Mucosa of gallbladder (tissue), 1 donor: Measurements from ENCODE around the gene ST3GAL4. TPM values are rescaled to one million over a fixed set of nuclear protein-coding genes. Genes with fewer than 3 reads are reported as not detected.

Experiments
- DNase-seq: peaks from one replicate; pipeline ENCODE4 v3.0.0-alpha.2; 2020; ENCODE audit warnings: low spot score
- total RNA-seq: library from RNA; stranded (reverse); gene quantifications from one replicate; pipeline ENCODE4 v1.2.1, GENCODE V29; 2021
- donor health status: DM: no; HTN: no; CAD: no.

Gene ST3GAL4
- total RNA-seq, 1 donor from 2014 or later = 19.4 TPM

DNA sequence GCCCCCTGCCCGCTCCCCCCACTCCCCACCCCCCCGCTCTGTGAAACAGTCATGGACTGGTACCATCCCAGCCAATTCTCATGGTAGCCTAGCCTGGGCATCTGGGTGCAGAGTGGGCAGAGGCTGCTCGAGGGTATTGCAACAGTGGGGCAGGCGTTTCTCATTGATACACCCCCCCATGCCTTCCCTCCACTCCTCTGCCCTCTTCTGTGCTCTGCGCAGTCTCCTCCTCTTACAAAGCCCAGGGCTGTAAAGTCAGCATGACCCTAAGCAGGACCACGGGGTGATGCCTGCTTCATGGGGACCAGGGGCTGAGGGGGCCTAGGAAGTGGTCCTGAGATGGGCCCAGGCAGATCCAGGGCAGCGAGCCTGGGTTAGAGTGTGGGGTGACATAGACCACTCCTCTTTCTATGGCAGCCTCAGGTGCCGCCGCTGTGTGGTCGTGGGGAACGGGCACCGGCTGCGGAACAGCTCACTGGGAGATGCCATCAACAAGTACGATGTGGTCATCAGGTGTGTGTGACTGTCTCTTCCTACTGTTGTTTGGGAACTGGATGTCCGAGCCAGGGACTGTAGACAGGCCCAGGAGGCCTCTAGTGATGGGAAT lies 52.3 kb downstream of the ST3GAL4 start:
- DNase-seq = no peak

DNA sequence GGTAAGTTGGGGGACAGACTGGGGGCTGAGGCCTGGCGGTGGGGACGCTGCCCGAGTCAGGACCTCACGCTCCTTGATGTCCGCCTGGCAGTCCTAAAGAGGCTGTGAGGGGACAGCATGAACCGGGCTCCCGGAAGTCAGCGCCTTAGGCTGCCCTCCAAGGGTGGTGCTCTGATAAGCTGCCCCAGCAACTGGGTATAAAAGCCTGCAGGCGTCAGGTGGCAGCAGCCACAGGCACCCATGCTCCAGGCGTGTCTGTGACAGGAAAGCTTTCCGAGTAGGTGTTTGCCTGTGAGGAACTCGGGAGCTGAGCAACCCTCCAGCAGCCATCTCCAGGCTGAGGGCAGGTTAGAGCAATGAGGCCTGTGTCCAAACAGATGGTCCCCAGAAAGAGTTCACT lies 53.0 kb downstream of the ST3GAL4 start:
- no peak for DNase-seq

DNA sequence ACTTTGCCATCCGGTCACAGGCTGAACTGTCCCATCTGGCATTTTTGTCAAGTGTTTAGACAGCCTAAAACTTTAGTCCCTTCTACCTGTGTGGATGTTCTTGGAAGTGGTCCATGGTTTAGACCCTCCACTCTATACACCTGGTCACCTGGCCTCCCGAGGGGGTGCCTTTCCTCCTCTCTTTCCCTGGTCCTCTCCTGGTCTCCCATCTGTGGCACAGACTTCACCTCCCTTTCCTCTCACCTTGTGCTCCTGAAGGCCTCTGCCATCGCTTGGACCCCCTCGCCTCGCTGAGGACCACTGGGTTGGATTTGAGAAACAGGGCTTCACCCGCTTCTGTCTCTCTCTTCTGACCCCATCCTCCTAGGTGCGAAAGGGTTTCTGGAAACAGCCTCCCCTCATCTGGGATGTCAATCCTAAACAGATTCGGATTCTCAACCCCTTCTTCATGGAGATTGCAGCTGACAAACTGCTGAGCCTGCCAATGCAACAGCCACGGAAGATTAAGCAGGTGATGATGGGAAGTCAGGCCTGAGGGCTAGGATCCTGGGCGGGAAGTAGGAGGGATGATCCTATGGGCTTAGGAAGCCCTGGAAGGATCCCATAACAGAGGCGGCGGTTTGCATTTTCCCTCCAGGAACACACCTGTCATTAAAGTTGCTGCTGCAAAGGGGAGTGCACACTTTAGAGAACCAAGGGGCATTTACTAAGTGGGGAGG lies 53.6 kb downstream of the ST3GAL4 start:
- DNase-seq = no peak

DNA sequence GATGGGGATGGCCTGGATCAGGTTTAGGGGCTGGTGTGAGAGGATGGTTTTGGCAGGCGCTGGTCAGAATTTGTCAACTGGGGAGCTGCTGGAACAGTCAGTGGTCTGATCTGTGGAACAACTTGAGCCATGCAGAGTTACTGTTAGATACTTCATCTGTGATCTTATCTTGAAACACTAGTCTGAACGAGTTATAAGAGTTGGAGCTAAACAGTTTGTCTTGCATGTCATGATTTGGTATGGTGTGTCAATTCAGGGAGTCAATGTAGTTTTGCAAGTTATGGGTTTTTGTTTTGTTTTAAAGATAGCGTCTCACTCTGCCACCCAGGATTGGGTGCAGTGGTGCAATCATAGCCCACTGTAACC lies 54.1 kb downstream of the ST3GAL4 start:
- DNase-seq = no peak

DNA sequence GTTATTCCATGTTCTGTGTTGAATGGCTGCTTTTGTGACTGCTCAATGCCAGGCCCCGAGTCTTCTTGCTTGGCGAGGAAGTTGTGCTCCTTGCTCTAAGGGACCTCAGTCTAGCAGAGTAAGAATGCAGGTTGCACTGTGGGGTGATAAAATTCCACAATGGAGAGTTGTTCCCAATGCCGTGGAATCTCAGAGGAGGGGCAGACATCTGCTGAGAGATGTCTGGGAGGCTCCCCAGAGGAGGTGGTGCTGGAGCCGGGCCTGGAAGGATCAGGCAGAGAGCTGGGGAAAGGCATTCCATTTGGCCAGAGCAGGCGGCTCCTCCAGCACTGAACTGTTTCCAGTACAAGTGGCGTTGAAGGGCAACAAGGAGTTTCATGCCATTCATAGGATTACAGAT lies 55.2 kb downstream of the ST3GAL4 start:
- DNase-seq = peak; percentile 37

DNA sequence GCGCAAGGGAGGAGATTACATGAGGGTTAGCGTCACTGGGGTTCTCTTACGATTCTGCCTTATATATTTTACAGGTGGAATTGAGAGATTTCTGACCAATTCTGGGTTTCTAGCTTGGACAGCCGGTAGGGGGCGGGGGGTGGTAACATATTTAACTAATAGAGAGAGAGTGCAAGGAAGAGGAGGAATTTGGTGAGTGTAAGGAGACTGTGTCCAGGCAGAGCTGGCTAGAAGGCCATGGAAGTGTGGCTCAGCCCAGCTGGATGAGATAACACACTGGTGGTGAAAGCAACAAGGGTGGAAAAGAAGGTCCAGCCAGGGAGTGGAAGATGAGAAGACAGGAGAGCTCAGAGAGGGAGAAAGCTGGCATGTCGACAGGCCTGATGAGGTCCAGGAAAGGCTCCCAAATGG lies 56.5 kb downstream of the ST3GAL4 start:
- DNase-seq = no peak

DNA sequence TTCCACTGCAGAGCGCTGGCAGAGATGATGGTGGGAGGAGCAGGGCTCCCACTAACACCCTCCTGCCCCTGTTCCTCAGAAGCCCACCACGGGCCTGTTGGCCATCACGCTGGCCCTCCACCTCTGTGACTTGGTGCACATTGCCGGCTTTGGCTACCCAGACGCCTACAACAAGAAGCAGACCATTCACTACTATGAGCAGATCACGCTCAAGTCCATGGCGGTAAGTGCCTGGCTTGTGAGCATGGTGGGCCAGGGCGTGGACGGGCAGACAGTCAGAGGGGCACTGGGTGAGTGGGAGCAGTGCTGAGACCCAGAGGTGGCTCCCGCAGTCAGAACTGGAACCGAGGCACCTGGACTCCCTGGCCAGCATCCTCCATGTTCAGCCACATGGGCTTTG lies 57.9 kb downstream of the ST3GAL4 start:
- DNase-seq = no peak

DNA sequence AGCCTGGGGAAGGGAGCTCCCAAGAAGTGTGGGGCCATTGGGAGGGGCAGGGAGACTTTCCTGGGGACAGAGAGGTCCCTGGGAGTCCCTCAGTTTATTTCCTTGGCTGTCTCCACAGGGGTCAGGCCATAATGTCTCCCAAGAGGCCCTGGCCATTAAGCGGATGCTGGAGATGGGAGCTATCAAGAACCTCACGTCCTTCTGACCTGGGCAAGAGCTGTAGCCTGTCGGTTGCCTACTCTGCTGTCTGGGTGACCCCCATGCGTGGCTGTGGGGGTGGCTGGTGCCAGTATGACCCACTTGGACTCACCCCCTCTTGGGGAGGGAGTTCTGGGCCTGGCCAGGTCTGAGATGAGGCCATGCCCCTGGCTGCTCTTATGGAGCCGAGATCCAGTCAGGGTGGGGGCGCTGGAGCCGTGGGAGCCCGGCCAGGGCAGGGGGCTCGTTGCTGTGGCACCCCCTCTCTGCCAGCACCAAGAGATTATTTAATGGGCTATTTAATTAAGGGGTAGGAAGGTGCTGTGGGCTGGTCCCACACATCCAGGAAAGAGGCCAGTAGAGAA lies 58.4 kb downstream of the ST3GAL4 start:
- no peak for DNase-seq

DNA sequence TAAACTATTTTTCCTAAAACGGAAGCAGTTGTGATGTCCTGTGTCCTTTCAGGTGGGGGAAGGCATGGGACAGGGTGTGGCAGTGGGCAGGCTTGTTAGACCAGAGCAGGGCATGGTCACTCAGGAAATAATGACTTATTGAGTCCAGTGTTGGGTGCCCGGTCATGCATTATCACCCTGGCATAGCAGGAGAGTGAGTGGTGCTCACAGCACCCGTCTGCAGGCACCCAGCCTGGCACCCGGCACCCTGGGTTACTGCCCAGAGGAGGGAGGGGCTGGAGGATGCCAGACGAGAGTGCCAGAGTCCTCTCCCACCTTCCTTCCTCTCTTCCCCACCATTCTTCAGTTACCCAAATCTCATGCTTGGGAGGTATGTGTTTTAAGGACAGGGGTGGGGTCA lies 59.1 kb downstream of the ST3GAL4 start:
- DNase-seq = no peak

DNA sequence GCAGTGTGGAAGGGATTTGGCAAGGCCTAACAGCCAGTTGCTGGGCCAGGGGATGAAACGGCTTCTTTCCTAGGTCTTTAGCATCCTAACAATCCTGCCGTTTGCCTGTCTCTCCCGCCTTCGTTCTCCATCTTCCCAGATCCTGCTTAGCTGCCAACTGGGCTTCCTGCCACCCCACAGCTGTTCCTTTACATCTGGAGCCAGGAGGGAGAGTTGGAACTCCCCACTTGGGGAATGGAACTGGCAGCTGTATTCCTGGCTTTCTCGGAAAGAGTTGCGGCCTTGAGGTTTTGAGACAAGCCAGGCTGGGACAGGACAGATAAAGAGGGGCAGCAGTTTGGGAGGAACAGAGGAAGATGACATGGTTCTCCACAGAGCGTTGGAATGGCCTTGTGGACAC lies 59.6 kb downstream of the ST3GAL4 start:
- DNase-seq = peak; percentile 78

DNA sequence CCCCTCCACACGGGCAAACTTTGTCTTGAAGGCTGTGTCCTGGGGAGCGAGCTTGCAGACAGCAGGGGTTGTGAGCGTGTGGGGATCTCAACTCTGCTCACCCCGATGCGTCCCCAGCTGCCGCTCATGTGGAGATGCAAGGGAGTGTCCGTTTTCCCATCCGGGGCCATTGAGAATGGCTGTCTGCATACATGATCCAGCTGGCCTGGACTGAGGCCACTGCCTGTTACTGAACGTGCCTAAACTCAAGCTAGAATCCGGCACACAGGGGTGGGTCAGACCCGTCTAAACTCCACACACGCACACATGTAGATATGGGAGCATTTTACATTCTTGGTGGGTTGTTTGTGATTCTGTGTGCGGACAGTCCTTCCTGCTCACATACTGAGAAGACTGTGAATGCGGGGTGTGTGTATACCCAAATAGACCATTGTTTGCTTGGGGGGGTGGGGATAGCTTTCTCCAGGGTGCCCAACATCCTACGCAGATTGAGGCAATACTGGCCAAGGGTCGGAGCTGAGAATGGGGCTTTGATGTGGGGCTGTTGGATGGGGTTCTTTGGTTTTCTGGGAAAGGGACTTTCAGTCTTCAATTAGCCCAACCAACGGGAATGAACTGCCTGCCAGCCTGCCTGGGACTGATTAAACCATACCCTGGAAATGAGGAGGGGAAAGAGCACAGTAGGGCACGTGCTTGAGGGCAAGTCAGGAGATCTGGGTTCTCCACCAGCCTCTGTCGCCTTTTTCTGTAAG lies 60.4 kb downstream of the ST3GAL4 start:
- peak; percentile 61 for DNase-seq

DNA sequence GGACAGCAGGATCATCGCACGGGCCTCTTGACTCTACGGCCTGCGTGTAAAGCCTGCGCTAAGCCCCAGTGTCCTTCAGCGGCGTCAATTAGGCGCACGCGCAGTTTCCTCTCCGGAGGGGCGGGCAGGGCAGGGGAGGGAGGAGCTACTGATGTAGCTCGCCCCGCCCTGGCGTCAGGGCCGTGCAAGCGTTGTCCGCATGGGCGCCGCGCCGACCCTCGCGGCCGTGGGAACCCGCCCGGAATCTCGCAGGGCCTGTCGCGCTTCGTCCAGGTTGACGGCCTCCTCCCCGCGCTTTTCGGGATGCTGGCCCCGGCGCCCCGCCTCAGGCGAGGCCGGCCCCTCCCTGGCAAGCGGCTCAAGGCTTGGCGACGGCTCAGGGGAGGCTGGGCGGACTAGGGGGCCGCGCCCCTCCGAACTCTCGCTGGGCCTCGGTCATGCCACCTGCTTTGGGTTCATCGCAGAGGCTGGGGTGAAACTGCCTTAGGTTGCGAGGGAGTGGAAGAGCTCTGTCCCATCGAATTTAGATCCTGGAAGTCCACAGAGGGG lies 61.1 kb downstream of the ST3GAL4 start:
- DNase-seq = peak; percentile 88

DNA sequence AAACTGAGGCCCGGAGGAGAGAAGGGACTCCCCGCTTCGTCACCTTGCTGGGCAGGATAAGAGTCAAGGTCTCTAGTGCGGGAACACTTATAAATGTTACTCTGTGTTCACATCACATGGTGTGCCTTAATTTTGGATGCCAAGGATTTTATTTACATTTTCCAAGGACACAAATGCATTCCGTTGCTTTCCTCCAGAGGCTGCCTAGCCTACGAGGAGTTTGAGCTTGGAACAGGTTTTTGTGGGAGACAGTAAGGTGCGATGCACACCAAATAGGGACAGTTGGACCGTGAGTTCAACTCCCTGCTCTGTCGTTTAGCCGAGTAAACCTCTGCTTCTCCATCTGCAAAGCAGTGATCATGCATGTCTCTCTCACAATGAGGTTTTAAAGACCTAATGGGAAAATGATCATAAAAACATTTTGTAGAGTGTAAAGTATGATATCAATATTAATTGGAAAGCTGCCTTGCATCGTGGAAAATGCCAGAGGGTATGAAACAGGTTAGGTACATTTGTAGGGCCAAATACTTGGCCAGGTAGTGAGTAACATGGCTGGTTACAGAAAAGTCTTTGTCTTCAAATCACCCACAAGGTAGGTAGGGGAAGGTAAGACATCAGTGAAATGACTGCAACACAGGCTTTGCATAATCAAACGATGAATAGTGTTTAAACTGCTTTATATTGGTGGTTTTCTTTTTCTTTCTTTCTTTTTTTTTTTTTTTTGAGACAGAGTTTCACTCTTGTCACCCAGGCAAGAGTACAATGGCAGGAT lies 61.8 kb downstream of the ST3GAL4 start:
- DNase-seq = no peak

DNA sequence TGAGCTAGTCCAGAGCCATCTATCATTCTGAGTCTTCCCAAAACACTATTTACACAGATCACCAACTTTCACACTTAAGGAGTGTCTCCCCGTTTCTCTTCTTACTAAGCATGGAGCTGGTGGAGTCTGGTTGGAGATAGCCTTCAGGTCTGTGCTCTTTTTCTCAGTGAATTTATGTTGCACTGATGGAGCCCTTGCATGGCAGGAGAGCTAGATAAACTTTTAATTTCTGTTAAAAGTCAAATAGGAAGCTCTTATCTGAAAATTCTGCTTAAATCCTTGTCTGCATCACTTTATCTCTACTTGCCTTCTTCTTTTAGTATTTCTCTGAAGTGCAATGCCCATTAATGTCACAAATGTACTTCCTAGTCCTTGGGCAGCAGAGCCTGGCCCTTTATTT lies 63.4 kb downstream of the ST3GAL4 start:
- DNase-seq = no peak

DNA sequence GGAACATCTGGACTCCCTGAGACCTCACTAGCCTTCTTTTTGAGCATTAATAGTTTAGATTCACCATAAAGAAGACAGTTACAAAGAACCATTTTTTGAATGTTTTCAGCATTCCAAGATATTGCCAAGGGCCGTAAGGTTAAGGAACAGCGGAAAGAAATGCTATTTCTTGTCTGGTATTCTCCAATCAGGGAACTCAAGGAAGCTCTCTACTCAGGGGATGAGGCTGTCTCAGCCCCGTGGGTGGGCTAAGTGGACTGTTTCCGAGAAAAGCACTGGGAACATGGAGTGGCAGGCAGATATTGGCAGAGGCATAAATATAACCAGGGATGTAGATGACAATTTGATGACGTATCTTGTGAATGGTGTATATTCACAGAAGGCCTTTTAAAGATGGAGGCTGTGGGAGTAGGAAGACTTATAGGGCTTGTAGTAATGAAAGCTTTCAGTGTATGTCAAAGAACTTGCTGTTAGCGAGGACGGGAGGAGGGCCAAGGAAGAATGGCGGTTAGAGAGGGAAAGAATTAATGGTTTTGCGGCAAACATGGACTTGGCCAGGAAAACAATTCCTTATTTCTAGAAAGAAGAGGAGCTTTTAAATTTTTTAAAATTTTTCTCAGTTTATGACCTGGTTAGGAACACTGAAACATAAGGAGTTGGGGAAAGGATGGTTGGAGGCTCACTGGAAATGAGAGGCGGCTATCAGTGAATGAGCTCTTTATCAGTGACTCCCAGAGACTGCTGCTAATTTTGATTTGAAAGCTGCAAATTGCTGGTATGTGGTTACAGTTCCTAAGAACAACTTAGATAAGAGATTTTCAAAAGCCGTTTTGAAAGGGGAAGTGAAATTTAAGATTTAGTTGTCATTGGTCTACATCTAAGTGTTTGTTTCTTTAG lies 64.6 kb downstream of the ST3GAL4 start:
- no peak for DNase-seq

DNA sequence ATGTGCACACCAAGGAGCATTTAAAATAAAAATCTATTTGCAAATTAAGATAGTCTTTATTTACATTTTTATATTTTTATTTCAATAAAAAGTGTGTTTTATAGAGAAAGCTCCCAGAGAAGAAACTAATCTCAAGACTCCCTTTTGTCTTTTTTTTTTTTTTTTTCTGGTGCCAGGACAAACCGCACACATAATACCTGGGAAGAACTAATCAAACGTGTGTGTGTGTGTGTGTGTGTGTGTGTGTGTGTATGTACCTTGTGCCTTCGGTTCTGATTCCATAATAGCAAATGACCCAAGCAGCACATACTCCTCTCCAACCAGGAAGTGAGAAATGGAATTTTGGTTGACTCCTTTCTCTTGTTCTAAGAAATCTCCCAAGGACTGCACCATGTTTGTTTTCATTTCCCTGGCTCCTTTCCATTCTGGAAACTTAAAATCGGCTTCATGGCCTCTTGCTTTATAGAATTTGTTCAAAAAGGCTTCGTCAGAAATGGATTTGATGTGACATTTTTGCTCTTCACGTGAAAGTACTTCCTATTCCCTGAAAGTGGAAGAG lies 65.3 kb downstream of the ST3GAL4 start:
- no peak for DNase-seq

DNA sequence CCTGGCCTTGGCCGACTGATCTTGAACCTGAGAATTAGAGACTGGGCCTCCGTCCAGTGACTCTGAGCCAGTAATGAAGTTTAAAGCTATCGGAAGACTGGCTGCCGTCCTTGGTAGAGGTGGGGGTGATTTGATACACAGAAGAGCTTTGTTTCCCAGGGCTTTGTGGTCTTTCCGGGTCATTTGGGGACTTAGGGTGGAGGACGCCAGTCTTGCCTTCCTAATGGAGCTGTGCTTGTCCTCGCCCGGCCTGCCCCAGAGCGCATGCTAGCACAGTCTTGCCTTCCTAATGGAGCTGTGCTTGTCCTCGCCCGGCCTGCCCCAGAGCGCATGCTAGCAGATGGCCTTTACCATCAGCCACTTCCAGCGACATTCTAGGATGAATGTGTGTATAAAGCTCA lies 65.8 kb downstream of the ST3GAL4 start:
- no peak for DNase-seq

DNA sequence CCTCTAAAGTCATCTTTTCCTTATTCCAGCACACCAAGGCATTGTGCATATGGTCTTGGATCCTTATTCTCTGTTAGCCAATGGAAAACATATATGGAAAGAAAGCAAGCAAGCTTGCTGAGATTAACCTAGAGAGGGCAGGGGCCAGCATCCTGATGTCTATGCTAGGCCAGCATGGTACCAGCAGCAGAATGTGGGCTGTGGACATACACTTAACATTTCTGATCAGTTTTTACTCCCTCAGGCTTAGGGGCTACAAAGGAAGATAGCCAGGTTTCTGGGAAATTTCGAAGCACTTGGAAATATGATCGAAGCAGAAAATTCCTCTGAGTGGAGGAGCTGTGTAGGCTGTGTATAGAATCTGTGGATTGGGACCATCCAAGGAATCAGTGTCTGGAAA lies 67.0 kb downstream of the ST3GAL4 start:
- DNase-seq = no peak

DNA sequence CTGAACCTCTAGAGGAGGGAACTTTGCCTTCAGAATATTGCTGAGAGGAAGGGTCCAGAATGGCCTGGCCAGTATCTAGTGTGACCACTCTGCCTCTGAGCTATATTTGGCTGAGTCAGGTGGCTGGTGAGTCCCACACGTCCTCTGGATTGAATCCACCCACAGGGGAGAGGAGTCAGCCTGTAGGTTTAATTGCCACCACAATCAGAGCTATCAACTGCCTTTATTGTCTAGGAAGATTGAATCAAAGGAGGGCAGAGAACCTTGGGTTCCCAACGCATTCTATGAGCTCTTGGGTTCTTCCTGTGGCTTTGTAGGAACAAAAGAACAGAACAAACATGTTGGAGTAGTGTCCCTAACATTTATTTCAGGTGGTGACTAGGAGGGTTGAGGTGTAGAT lies 67.7 kb downstream of the ST3GAL4 start:
- DNase-seq = no peak

DNA sequence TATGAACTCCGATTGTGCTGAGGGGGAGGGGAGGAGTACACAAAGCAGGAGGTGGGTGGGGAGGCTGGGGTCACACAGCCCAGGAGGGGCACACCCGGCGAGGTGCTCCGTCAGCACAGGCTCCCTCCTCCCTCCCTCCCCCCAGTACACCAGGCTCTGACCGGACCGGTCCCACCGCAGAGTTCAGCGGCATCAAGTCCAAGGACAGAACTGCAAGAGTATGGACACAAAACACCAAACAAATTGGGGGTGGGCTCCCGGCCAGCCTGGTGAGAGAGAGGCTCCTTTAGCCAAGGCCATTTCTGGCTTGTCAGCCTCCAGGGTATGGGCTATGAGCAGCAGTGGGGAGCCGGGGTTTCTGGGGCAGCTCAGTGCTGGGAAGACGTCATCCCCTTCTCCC lies 68.3 kb downstream of the ST3GAL4 start:
- DNase-seq = no peak
